ENCODE results near the gene PID1.

Gene PID1, protein sequence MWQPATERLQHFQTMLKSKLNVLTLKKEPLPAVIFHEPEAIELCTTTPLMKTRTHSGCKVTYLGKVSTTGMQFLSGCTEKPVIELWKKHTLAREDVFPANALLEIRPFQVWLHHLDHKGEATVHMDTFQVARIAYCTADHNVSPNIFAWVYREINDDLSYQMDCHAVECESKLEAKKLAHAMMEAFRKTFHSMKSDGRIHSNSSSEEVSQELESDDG
- long read RNA-seq, donor 1, partial matches to known transcripts: 0 of 1 reads
- long read RNA-seq, donor 1, other reads (novel, unspliced or antisense): 0 of 1 reads
- long read RNA-seq, donor 2, partial matches to known transcripts: 0 of 1 reads
- long read RNA-seq, donor 2, other reads (novel, unspliced or antisense): 0 of 1 reads
- long read RNA-seq, donor 3, partial matches to known transcripts: 0 of 1 reads
- long read RNA-seq, donor 3, other reads (novel, unspliced or antisense): 0 of 1 reads
- long read RNA-seq, donor 4, partial matches to known transcripts: 0 of 1 reads
- long read RNA-seq, donor 4, other reads (novel, unspliced or antisense): 0 of 1 reads
- long read RNA-seq, donor 5, partial matches to known transcripts: 0 of 2 reads
- long read RNA-seq, donor 5, other reads (novel, unspliced or antisense): 0 of 2 reads
- long read RNA-seq, donor 6, transcript PID1-203 (3 exons, 2,533 nt): major isoform, 5 of 5 reads
- long read RNA-seq, donor 6, partial matches to known transcripts: 0 of 5 reads
- long read RNA-seq, donor 6, other reads (novel, unspliced or antisense): 0 of 5 reads
- long read RNA-seq, donor 7, partial matches to known transcripts: 0 of 4 reads
- long read RNA-seq, donor 7, other reads (novel, unspliced or antisense): 0 of 4 reads
- long read RNA-seq, donor 8, partial matches to known transcripts: 0 of 3 reads
- long read RNA-seq, donor 8, other reads (novel, unspliced or antisense): 0 of 3 reads

DNA sequence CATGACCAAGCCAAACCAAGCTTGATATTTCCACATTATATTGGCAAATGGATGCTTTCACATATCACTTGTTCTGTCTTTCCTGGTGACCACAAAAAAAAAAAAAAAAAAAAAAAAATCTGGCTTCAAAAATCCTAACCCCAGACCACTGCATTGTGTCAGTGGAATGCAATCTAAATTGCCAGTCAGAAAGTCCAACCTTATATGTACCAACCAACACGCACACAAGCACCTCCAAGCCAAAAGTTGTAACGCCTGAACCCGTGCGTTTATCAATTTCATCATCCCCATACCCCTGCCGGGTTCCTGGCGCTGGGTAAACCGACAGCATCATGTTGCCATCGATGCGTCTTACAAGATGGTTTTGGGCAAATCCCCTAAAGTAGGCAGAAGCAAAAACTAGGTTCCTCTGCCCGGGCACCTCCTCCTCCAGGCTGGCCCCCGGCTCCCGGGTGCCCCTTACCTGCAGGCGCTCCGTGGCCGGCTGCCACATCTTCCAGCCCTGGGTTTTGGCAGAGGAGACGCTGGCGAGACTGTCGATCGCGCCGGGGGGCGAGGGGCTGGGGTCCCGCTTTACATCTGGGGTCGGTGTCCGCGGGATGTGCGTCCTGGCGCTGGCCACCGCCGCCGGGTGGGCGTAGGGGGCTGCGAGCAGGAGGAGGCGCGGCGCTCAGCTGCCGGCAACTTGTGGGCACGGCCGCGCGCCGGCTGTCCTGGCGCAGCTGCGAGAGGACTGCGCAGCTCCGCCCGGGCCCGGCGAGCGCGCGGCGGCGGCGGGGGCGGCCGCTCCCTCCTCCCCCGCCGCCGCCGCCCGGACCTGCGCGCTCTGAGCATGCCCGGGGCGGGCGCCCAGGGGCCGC is at the start of gene PID1:
Gene PID1, minus strand, starts transcription at position 737 of the 860 bp plus-strand sequence. Its CDS starts 244 bp downstream, at position 493.
- peak; percentile 64 for DNase-seq

DNA sequence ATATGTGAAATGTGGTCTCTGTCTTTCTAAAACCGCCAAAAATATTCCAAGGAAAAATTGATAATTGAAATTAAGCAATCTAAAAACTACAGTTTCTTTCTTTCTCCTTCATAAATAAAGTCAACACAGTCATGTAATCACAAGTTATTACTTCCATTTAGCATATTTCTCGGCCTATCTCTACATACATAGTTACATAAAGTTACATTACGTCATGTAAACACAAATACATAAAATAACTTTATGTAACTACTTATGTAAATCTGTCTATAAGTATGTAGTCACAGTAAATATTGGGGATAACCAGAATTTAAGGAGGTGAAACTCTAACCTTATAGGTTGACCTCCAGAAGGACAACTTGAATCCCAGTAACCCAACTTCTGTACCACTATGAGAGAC is 48.5 kb upstream of the PID1 start:
- no peak for DNase-seq

DNA sequence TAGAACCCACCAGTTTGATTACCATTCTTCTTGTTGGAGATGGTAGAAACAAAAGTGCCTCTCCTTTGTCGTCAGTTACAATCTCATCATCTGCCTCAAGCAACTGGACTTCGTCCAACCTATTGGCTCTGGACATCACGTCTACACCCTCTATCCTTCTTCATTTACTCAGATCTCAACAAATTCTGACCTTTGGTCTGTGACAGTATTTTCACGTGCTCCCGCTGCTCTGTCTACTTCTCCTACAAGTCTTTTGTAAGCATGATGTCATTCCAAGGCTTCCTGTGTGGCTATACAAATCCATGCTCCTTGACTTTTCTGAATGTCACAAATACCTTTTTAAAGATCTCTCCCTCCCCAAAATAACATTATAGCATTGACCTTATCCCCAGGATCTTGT is 43.0 kb upstream of the PID1 start:
- DNase-seq: no peak

DNA sequence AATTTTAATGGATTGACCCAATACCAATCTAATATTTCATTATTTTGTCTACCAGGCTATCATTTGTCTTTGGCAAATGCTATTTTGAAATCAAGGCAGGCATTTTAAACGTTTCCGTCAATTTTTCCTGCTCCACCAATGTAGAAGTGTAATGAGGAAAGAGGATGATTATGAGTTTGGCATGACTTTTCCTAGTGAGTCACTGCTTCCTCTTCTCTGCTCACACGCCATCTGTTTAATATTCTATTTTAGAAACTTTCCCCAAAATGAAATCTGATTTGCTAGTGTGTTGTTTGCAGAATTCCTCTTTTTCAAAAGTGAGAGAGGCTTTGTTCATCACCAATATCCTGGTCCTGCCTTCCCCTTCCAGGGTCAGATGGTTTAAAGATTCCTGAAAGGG is 42.5 kb upstream of the PID1 start:
- DNase-seq: no peak

DNA sequence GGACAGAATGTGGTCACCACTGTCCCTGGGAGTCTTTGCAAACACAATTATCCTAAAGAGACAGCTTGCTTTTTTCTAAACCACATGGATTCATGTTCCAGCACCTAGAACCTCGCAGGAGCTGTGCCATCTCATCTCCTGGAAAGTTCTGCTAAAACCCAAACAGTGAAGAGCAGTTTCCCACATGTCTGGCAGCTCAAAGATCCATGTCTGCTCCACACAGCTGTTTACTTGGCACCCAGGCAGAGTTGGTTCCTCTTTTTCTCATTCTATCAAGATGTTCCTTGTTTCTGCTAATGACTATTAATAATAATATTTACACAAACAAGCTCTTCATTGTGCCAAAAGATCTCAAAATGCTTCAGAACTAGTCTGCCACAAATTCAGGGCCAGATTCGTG is 30.1 kb upstream of the PID1 start:
- no peak for DNase-seq

DNA sequence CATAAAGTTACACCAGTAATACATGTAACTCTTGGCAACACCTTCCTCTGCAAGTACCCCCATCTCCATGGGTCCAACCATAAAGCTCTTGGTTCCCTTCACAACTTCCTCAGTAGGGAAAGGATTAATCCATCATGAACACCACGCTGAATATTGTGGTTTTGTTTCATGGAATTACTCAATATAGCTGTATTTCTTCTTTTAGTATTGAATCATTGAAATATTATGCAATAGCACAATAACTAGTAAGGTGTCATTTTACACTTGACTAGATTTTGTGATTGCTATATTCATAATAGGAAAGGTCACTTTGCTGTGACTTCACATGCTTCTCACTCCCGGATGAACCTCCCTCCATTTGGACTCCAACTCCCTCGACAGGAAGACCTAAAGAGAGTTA is 29.7 kb upstream of the PID1 start:
- DNase-seq: no peak

DNA sequence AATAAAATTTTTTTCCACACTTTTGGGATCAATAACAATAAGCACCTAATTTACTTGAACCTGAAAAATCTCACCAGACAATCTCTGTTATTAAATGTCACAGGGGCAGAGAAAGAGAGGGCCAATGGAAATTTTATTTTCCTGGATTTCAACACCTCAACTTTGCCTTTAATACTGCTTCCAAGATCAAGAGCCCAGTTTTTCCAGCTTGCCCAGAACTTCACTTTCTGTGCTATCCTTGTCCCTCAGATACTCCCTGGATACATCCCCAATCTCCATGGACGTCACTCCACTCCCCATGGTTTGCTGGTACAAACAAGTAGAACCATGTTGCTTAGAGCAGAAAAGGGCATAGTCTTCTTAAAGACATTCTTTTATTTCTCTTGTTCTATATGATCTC is 29.3 kb upstream of the PID1 start:
- DNase-seq: no peak

DNA sequence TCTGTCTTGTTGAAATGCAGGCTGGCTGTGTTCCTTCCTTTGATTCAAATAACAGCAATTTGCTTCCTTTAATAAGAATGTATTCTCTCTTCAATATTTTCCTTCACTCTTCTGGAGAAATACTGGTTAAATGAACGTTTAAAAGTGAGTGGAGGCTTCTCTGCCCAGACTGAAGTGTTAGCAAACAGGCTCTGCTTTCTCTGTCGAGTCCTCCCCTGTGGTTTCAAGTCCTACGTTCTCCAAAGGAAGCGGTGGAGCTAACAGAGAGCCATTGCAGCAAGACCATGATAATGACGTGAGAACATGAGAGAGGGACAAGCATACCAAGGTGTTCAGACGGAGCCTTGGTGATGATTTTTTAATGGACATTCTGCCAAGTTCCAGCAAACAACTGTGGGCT is 26.2 kb upstream of the PID1 start:
- DNase-seq: no peak

DNA sequence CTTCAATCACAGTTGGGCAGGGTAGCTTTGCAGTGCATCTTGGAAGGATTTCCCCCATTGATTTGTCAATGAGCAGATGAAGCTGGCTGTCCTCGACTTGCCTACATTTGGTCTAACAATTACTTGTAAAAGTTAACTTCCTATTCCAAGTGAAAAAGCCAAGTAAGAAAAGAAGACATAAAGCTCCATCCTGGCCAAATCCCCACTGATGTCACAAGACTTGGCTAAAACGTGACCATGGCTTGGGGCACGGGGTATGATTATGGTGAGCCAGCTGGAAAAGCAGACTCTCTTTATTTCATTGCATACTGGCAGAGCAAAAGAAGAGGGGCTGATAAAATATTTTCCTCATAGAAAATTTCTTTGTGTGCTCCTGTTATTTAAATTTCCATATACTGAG is 25.4 kb upstream of the PID1 start:
- no peak for DNase-seq

DNA sequence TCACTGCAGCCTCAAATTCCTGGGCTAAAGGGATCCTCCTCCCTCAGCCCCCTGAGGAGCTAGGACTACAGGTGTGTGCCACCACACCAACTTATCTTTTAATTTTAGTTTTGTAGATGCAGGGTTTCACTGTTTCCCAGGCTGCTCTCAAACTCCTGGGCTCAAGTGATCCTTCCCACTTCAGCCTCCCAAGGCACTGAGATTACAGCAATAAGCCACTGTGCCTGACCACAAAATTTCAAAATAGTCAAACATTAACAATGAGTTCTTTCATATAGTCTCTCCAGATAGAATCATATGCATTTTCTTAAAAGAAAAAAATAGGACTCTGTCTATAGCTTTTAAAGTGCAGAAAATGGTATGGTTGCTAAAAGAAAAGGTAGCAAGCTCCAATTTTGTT is 24.9 kb upstream of the PID1 start:
- DNase-seq: no peak

DNA sequence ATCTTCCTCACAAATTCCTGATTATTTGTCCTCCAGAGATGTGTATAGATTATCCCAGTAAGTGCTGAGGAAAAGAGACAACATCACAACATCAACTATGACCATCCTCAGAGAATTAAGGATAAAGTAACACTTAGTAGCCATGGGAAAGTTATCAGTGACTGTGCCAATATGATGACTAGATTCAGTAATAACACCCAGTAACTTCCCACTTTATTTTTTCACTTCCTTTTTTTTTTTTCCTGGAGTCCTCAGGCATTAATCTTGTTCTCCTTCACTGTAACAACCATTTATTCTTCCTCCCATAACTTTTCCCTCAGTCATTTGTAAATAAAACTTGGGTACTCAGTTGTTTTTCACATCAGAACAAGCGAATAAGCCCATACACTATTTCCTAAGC is 16.7 kb upstream of the PID1 start:
- DNase-seq: no peak

DNA sequence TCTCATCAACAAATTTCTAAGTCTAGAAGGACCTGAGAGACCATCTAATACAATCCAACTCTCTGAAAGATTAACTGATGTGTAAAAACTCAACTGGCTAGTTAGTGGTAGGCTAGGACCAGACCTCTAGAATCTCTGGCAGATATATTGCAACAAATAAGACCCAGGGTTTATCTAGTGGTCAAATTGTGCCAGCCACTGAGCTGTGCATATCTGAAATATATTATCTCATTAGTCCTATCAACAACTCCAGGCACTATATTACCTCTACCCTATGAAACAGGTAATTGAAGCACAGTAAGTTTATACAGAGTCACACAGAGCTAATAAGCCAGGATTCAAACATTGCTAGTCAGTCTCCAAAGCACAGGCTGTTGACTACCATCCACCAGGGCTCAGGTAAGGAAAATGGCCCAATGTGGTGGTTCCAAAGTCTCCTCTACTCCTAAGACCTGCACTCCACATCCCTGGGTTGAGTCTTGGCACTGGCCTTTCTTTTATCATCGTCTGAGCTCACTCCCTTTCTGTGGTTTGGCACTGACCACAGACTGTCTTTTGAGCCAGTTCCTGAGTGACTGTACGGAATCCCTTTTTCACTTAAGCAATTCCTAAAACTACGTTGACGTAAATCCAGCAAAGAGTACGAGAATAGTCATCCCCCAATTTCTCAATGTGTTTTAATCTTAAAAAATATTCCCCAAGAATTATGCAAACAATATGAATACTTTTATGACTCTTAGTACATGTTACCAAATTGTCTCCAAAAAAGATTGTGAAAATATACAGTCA is 11.9 kb upstream of the PID1 start:
- DNase-seq: no peak

DNA sequence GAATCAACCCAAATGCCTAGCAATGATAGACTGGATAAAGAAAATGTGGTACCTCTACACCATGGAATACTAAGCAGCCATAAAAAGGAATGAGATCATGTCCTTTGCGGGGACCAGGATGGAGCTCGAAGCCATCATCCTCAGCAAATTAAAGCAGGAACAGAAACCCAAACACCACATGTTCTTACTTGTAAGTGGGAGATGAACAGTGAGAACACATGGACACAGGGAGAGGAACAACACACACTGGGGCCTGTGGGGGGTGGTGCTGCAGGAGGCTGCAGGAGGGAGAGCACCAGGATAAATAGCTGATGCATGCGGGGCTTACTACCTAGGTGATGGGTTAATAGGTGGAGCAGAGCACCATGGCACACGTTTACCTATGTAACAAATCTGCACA is 8.4 kb upstream of the PID1 start:
- DNase-seq: no peak

DNA sequence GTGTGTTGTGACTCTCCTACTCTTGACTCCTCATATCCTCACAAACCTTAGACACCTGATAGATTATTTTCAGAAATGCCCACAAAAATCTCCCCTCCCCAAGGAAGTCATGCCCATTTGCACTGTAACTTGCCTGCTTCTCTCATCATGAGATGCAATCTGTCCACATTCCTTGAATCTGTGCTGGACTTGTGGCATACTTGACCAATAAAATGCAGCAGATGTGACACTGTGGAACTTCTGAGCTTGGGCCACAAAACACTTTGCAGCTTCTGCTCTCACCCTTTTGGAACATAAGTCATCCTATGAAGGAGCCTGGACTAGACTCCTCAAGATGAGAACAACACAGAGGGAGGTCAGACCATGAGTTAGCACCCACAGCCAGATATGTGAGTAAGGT is 4.4 kb upstream of the PID1 start:
- no peak for DNase-seq

DNA sequence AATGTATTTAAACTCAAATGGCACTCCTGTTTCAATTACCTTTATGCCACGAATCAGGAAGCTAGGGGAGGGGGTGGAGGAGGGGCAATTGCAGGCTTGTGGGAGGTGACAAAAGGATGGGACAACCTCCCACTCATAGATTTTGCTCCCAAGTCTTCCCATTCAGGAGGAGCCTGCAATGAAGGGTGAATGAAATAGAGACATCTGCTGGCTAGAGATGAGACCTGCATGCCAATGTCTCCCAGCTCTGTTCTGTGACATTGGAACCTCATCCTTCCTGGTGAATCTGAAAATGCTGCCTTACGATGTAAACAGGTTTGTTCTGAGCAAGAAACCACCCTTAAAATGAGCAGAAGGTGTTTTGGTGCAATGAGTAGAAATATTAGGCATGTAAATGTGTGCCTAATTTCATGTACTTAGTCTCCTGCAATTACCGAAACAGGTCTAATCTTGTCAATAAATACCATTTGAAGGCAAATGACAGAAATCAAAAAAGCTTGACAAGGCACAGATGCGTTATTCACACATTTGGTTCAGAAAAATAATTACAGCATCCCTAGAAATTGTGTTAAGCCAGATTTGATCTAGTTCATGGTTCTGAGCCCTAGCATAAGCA is 2.7 kb upstream of the PID1 start:
- DNase-seq: peak; percentile 47

DNA sequence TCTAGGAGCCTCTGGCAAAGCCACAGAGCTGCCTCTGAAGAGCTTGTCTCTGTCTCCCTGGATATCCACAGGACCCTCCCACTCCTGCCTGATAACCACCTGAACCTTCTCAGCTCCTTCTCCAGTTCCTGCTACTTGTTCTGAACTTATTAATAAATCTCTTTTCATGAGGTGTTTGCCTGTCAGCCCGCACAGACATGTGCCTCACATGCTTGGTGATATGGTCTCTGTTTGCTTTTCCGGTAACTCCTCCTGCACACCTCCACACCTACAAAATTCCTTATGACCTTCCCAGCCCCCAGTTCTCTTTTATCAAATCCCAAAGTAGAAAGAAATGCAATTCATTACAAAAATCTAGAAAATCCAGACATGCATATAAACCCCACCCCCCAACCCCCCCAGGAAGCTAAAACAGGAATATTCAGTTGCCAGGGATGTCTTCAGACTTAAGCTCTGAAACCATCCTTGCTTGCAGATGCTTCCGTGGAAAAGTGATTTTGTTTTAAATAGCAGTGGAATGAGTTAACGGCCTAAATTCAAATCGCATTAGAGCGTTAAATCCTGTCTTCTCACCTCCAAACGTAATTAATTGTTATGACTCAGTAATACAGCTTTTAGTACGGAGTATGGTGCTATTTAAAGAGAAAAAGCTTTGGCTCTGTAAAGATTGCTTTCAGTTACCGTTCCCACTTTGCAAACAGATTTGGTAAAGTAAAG is 2.1 kb upstream of the PID1 start:
- peak; percentile 2 for DNase-seq

DNA sequence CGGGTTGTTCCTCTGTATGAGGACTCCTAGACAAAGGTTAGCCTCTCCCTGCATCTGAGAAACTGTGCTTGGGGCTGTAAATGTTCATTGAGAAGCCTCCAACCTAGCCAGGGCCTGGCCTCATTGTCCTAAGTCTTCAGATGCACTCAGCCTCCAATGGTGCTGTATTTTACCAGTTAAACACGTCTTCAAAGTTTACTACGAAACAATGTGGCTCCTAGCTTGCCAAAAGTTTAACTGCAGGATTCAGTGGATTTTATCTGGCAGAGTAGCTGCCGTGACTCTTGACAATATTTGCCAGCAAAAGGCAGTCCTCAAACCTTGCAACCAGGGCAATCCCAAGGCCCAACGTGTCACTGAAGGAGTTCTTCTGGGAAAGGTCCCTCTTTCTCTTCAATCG is 1.1 kb downstream of the PID1 start:
- no peak for DNase-seq

DNA sequence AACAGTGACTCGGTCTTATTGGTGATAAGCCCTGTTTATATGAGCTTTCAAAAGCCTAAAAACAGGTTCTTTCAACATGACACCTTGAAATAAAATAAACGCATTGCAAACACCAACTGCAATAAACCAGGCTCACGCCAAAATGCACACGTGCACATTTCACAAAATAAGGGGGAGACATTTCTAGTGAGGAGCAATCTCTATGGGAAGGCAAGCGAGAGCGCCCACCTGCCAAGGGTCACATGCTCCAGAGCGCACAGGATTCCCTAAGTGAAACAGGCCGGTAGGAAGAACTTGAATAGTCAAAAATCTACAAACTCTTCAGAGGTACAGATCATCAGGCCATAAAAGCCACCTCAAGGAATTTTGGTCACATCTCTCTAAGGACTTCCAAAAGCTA is 1.9 kb downstream of the PID1 start:
- no peak for DNase-seq

DNA sequence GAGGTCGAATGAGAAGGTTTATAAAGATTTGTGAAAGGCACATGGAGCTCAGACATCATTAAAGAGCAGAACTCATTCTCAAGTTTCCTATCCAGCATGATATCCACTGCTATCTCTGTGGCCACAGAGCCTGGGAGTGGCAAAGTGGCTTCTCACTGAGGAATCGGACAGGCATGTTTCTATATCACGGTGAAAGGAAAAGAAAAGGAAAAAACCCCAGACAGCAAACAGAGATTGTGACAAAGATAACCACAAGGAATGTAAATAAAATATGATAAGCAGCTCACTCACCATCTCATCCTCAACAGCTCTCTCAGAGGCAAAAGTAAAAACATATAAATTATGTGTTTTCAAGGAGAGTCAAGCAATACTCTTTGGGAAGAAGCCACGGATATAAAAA is 2.5 kb downstream of the PID1 start:
- DNase-seq: no peak

DNA sequence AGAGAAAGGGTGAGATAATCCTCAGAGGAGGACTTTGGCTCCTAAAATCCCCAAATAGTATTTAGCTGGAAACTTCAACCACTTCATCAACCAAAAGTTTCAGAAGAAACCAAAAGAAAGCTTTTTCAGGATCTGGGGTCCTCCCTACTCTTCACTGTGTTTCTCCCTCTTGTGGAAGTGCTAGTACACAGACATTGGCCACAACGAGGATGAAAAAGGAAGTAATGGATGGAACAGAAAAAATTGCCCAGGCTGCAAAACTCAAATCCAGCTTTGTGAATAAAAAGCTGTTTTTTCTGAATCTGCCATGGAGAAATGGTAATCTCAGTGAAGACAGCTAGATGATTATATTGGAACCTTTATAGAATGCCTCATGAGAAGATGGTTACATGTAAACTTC is 4.0 kb downstream of the PID1 start:
- DNase-seq: no peak

DNA sequence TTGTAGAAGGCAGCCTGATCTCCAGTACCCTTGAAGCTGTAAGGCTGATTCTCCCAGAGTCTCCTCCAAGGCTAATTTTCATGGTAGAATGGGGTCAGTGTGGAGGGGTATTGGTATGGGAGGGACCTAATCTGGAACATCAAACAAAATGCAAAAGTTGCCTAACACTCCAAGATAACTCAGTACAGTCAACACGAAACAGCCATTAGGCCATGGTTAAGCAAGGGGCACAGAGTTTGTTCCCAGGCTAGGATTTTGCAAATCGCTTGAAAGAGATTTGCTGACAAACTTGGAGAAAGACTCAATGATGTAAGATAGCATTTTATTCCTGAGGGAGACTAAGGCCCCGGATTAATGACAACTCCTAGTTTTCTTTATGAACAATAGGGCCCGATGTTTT is 5.4 kb downstream of the PID1 start:
- DNase-seq: no peak
